K562 (cell line): ENCODE data around the gene SCYL3. TPM values are rescaled to one million over a fixed set of nuclear protein-coding genes. Genes with fewer than 3 reads are reported as not detected.

Source experiments
- CBFA2T2 ChIP-seq: fragments of 450-650 bp; conservative IDR thresholded peaks from 2 replicates; pipeline ENCODE4 v1.6.1; 2017; ENCODE audit warnings: mild to moderate bottlenecking
- EGR1 ChIP-seq: fragments of 450-650 bp; conservative IDR thresholded peaks from 2 replicates; pipeline ENCODE4 v1.6.1; 2017; ENCODE audit warnings: mild to moderate bottlenecking
- ELF1 ChIP-seq: fragments of 200-800 bp; sonication (Bioruptor generic); IDR thresholded peaks from 2 replicates; pipeline ENCODE4 v1.6.1; 2016; ENCODE audit warnings: missing genetic modification characterization, missing compliant biosample characterization
- HMGN3 ChIP-seq: IDR thresholded peaks from 2 replicates; pipeline ENCODE4 v1.6.1; 2011; ENCODE audit warnings: borderline replicate concordance, low read depth, mild to moderate bottlenecking, mixed read lengths, low read length; ENCODE audit not compliant: insufficient read length; ENCODE audit errors: extremely low read depth
- KLF6 ChIP-seq: fragments of 250-450 bp; sonication (Bioruptor Pico); IDR thresholded peaks from 2 replicates; pipeline ENCODE4 v1.4.0; 2020; ENCODE audit warnings: mild to moderate bottlenecking, moderate library complexity, borderline replicate concordance
- MAZ ChIP-seq, 2 experiments: fragments of 450-650 bp in 1 of 2; sonication (generic) in 1 of 2; formaldehyde crosslinking; IDR thresholded peaks in 1 of 2; conservative IDR thresholded peaks in 1 of 2; 2 replicates each; pipeline versions ENCODE4 v1.4.0 to v1.5.0; 2020; ENCODE audit warnings: mild to moderate bottlenecking in 1 of 2, missing genetic modification reagents in 1 of 2
- MCM3 ChIP-seq: fragments of 450-650 bp; IDR thresholded peaks from 2 replicates; pipeline ENCODE4 v1.6.1; 2016
- MTA3 ChIP-seq: fragments of 450-650 bp; formaldehyde crosslinking; IDR thresholded peaks from 2 replicates; pipeline ENCODE4 v1.6.1; 2017; ENCODE audit warnings: mild to moderate bottlenecking, borderline replicate concordance
- RFX1 ChIP-seq: fragments of 450-650 bp; IDR thresholded peaks from 2 replicates; pipeline ENCODE4 v1.6.1; 2016; ENCODE audit warnings: mild to moderate bottlenecking, moderate library complexity
- THAP12 ChIP-seq: fragments of 250-450 bp; sonication (Bioruptor Pico); IDR thresholded peaks from 2 replicates; pipeline ENCODE4 v1.9.0; 2021; ENCODE audit warnings: mild to moderate bottlenecking, inconsistent platforms
- ZNF143 ChIP-seq: sonication (generic); formaldehyde crosslinking; IDR thresholded peaks from 2 replicates; pipeline ENCODE4 v1.9.0; 2022; ENCODE audit warnings: mild to moderate bottlenecking, missing genetic modification reagents
- ZNF354B ChIP-seq: fragments of 250-450 bp; sonication (Bioruptor Pico); IDR thresholded peaks from 2 replicates; pipeline ENCODE4 v1.4.0; 2020
- polyA plus RNA-seq, 8 experiments: library from polyadenylated mRNA; depleted of rRNA in 4 of 8; stranded (reverse) in 5 of 8; unstranded in 3 of 8; fragments of >200 nt; fragmentation: Nextera tagmentation in 2 of 8; fragmentation: Illumina TruSeq in 1 of 8; extraction: Ambion mirVana in 2 of 8; extraction: Trizol in 1 of 8; gene quantifications; 2 replicates each; pipeline versions ENCODE4 v1.2.1 to v1.2.3, GENCODE V29; 2011 to 2014; ENCODE audit warnings: inconsistent platforms in 1 of 8, missing spikeins in 1 of 8
- total RNA-seq, 7 experiments: library from RNA; depleted of rRNA in 6 of 7; stranded (reverse); fragments of >200 nt in 6 of 7; fragmentation: Illumina TruSeq in 2 of 7; extraction: Trizol in 2 of 7; gene quantifications; 2 replicates each; pipeline versions ENCODE4 v1.2.1 to v1.2.3, GENCODE V29; 2011 to 2021; ENCODE audit warnings: low replicate concordance in 1 of 7
- TF ChIP-seq, protein P1 (sequence below): fragments of 200-600 bp; sonication (generic); IDR thresholded peaks from one replicate; pipeline ENCODE4 v1.6.1; 2012; ENCODE audit warnings: mild to moderate bottlenecking, low read depth, low read length, inconsistent platforms
- TF ChIP-seq, protein P2 (sequence below): fragments of 250-450 bp; sonication (Bioruptor Pico); IDR thresholded peaks from 2 replicates; pipeline ENCODE4 v1.8.0; 2022; ENCODE audit warnings: moderate library complexity, mild to moderate bottlenecking, inconsistent platforms

The SCYL3 gene
- total and polyA plus RNA-seq, 9 of the 15 experiments (the other 6 are each of a cell fraction or from before 2014, with no cell fraction given): 3.6 to 11.4 (median 7.1) TPM

DNA sequence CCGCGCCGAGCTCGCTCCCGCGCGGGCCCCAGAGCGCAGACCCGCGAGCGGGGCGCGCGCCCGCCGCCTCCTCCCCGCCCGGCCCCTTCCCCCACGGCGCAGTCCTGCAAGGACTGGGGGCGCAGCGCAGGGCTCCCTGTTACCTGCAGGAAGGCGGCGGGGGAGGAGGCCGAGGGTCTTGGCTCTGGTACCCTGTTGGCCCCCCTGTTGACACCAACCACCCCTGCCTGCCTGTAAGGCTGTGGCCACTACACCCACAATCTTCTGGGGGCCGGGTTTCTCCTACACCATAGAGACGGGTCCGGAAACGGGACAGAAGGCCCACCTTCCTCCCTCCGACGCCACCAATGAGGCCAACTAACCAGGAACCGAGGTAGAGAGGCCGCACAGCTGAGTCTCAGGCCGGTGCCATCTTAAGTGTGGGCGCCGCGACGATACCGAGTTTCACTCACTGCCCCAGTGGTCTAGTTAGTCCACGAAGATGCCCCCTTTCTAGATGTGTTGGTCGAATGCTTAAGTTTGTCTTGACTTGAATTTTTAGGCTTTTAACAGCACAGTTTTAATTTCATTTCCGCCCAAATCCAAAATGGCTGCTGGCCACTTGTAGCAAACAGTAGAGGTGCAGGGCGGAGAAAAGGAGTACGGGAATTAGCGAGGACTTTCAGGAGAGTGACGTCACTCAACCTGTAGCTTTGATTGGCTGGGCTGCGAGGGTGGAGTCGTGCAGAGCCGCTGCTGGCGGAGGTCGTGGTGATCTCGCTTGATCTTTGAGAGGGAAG is at the start of gene SCYL3 (continued):
- TF ChIP-seq, protein P1, sequence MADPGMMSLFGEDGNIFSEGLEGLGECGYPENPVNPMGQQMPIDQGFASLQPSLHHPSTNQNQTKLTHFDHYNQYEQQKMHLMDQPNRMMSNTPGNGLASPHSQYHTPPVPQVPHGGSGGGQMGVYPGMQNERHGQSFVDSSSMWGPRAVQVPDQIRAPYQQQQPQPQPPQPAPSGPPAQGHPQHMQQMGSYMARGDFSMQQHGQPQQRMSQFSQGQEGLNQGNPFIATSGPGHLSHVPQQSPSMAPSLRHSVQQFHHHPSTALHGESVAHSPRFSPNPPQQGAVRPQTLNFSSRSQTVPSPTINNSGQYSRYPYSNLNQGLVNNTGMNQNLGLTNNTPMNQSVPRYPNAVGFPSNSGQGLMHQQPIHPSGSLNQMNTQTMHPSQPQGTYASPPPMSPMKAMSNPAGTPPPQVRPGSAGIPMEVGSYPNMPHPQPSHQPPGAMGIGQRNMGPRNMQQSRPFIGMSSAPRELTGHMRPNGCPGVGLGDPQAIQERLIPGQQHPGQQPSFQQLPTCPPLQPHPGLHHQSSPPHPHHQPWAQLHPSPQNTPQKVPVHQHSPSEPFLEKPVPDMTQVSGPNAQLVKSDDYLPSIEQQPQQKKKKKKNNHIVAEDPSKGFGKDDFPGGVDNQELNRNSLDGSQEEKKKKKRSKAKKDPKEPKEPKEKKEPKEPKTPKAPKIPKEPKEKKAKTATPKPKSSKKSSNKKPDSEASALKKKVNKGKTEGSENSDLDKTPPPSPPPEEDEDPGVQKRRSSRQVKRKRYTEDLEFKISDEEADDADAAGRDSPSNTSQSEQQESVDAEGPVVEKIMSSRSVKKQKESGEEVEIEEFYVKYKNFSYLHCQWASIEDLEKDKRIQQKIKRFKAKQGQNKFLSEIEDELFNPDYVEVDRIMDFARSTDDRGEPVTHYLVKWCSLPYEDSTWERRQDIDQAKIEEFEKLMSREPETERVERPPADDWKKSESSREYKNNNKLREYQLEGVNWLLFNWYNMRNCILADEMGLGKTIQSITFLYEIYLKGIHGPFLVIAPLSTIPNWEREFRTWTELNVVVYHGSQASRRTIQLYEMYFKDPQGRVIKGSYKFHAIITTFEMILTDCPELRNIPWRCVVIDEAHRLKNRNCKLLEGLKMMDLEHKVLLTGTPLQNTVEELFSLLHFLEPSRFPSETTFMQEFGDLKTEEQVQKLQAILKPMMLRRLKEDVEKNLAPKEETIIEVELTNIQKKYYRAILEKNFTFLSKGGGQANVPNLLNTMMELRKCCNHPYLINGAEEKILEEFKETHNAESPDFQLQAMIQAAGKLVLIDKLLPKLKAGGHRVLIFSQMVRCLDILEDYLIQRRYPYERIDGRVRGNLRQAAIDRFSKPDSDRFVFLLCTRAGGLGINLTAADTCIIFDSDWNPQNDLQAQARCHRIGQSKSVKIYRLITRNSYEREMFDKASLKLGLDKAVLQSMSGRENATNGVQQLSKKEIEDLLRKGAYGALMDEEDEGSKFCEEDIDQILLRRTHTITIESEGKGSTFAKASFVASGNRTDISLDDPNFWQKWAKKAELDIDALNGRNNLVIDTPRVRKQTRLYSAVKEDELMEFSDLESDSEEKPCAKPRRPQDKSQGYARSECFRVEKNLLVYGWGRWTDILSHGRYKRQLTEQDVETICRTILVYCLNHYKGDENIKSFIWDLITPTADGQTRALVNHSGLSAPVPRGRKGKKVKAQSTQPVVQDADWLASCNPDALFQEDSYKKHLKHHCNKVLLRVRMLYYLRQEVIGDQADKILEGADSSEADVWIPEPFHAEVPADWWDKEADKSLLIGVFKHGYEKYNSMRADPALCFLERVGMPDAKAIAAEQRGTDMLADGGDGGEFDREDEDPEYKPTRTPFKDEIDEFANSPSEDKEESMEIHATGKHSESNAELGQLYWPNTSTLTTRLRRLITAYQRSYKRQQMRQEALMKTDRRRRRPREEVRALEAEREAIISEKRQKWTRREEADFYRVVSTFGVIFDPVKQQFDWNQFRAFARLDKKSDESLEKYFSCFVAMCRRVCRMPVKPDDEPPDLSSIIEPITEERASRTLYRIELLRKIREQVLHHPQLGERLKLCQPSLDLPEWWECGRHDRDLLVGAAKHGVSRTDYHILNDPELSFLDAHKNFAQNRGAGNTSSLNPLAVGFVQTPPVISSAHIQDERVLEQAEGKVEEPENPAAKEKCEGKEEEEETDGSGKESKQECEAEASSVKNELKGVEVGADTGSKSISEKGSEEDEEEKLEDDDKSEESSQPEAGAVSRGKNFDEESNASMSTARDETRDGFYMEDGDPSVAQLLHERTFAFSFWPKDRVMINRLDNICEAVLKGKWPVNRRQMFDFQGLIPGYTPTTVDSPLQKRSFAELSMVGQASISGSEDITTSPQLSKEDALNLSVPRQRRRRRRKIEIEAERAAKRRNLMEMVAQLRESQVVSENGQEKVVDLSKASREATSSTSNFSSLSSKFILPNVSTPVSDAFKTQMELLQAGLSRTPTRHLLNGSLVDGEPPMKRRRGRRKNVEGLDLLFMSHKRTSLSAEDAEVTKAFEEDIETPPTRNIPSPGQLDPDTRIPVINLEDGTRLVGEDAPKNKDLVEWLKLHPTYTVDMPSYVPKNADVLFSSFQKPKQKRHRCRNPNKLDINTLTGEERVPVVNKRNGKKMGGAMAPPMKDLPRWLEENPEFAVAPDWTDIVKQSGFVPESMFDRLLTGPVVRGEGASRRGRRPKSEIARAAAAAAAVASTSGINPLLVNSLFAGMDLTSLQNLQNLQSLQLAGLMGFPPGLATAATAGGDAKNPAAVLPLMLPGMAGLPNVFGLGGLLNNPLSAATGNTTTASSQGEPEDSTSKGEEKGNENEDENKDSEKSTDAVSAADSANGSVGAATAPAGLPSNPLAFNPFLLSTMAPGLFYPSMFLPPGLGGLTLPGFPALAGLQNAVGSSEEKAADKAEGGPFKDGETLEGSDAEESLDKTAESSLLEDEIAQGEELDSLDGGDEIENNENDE: no peak
- TF ChIP-seq ZNF354B (CRISPR knock-in tag) (no peak), EGR1 (peak; percentile 70), ELF1 (tag) (peak; percentile 100), RFX1 (no peak), THAP12 (CRISPR knock-in tag) (peak; percentile 67; the same call in 1 of the 2 replicates), CBFA2T2 (no peak), HMGN3 (no peak), KLF6 (CRISPR knock-in tag) (peak; percentile 75; the same call in 1 of the 2 replicates), MAZ (CRISPR knock-in tag; conservative IDR thresholded peaks at IDR 0.05 in 1 of 2, IDR thresholded peaks at IDR 0.05 in 1 of 2) (peak; percentile 89 to 96), MCM3 (no peak), ZNF143 (CRISPR knock-in tag) (no peak), MTA3 (peak; percentile 69; the same call in 1 of the 2 replicates)
- TF ChIP-seq, protein P2, sequence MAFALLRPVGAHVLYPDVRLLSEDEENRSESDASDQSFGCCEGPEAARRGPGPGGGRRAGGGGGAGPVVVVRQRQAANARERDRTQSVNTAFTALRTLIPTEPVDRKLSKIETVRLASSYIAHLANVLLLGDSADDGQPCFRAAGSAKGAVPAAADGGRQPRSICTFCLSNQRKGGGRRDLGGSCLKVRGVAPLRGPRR (CRISPR knock-in tag): no peak
